Heart left ventricle (tissue), 13 donors: ENCODE data around the gene ABCA1.

Source experiments
- CTCF ChIP-seq, 12 donors: fragments of 200-600 bp; sonication (generic) in 4 of 12; IDR thresholded peaks; one replicate each; pipeline versions ENCODE4 v1.5.0 to v1.8.0; 2018 to 2022; ENCODE audit warnings: antibody characterized with exemption in 12 of 12, mild to moderate bottlenecking in 5 of 12
- POLR2A ChIP-seq, 2 donors: fragments of 450-650 bp; IDR thresholded peaks; one replicate each; pipeline ENCODE4 v1.6.1; 2017; ENCODE audit warnings: antibody characterized with exemption in 2 of 2, mild to moderate bottlenecking in 2 of 2, moderate library complexity in 2 of 2
- donor health status: ischemic (EF 13 %, LVEDD 7.1; RV severe dilation, severe dysfunction).
- donor health status: DM: no; HTN: yes; CAD: no.
- donor health status: DM: no; HTN: no; CAD: no.
- donor health status: ischemic (EF 25% LVEDD 6.9; RV normal size, moderate dysfunction).
- donor health status: ischemic (EF 25% LVEDD 5.7; RV mildly dilated, moderate dysfunction).
- donor health status: ischemic (EF 35%, LVEDD 5.7; RV mildly dilated, moderate dysfunction).
- donor health status: nonischemic (EF 11% LVEDD 7.7; RV severe dilation, severe dysfunction).
- donor health status: DM: yes; HTN: yes; CAD: no.
- donor health status: PGD.
- donor health status: ischemic (EF 29% LVEDD 5.4; RV normal size, mild dysfunction).
- donor health status: nonischemic (EF 23%, LVEDD 6.1; RV moderate dilation, normal function).

GRCh38 chr9:104758974-104759373 is 169.0 kb downstream of the ABCA1 start:
- no peak for TF ChIP-seq POLR2A (IDR thresholded peaks at IDR 0.05)
- TF ChIP-seq CTCF (IDR thresholded peaks at IDR 0.05): no peak
